Neural cell (in vitro differentiated cells): ENCODE results near the gene GALNT5. TPM values are rescaled to one million over a fixed set of nuclear protein-coding genes. Genes with fewer than 3 reads are reported as not detected.

ENCODE experiments used
- H2AFZ ChIP-seq: fragments of 200-600, 300-800 bp; sonication (generic), shearing (Covaris generic); 2 replicates; pipeline ENCODE4 v1.6.0; 2014; ENCODE audit warnings: low read depth, mild to moderate bottlenecking, antibody characterized with exemption, low read length, moderate library complexity
- H3F3A ChIP-seq: fragments of 200-600 bp; shearing (Covaris generic); 2 replicates; pipeline ENCODE4 v1.6.1; 2016; ENCODE audit warnings: mild to moderate bottlenecking, moderate library complexity, mixed read lengths, antibody characterized with exemption, low read length; ENCODE audit not compliant: insufficient read depth, poor library complexity, severe bottlenecking
- H3K27ac ChIP-seq: fragments of 200-600, 300-800 bp; sonication (generic), shearing (Covaris generic); 2 replicates; pipeline ENCODE4 v1.5.1; 2014; ENCODE audit warnings: mild to moderate bottlenecking, low read length, moderate library complexity
- H3K27me3 ChIP-seq: fragments of 300-800, 200-600 bp; sonication (generic), shearing (Covaris generic); 2 replicates; pipeline ENCODE4 v1.6.0; 2014; ENCODE audit warnings: mild to moderate bottlenecking, low read depth, low read length, moderate library complexity; ENCODE audit not compliant: insufficient read depth
- H3K36me3 ChIP-seq: fragments of 300-800, 200-600 bp; sonication (generic), shearing (Covaris generic); 2 replicates; pipeline ENCODE4 v1.5.1; 2014; ENCODE audit warnings: mild to moderate bottlenecking, antibody characterized with exemption, low read length, moderate library complexity; ENCODE audit not compliant: insufficient read depth
- H3K4me2 ChIP-seq: fragments of 300-800, 200-600 bp; sonication (generic), shearing (Covaris generic); 2 replicates; pipeline ENCODE4 v1.6.0; 2014; ENCODE audit warnings: mild to moderate bottlenecking, low read length
- H3K4me3 ChIP-seq: fragments of 300-800, 200-600 bp; sonication (generic), shearing (Covaris generic); 2 replicates; pipeline ENCODE4 v1.5.1; 2014; ENCODE audit warnings: mild to moderate bottlenecking, low read length, moderate library complexity
- H3K79me2 ChIP-seq: fragments of 200-600 bp; shearing (Covaris generic); replicated peaks from 2 replicates; pipeline ENCODE4 v1.6.0; 2014; ENCODE audit warnings: mild to moderate bottlenecking, low read length, moderate library complexity; ENCODE audit not compliant: insufficient read depth
- H3K9ac ChIP-seq: fragments of 300-800, 200-600 bp; sonication (generic), shearing (Covaris generic); 2 replicates; pipeline ENCODE4 v1.6.1; 2016; ENCODE audit warnings: mild to moderate bottlenecking, low read length, mixed read lengths
- H3K9me2 ChIP-seq: fragments of 200-600 bp; shearing (Covaris generic); 2 replicates; pipeline ENCODE4 v1.6.1; 2016; ENCODE audit warnings: mild to moderate bottlenecking, low read length, mixed read lengths; ENCODE audit not compliant: insufficient read depth
- H3K9me3 ChIP-seq: fragments of 200-600, 300-800 bp; sonication (generic), shearing (Covaris generic); 2 replicates; pipeline ENCODE4 v1.6.1; 2016; ENCODE audit warnings: mild to moderate bottlenecking, mixed run types, low read length, moderate library complexity, mixed read lengths
- H4K20me1 ChIP-seq: fragments of 200-600 bp; shearing (Covaris generic); 2 replicates; pipeline ENCODE4 v1.6.1; 2016; ENCODE audit warnings: mild to moderate bottlenecking, mixed run types; ENCODE audit not compliant: insufficient read depth
- CTCF ChIP-seq: fragments of 450-650 bp; IDR thresholded peaks from 2 replicates; pipeline ENCODE4 v1.5.1; 2014; ENCODE audit warnings: antibody characterized with exemption, mild to moderate bottlenecking, moderate library complexity; ENCODE audit not compliant: poor library complexity, severe bottlenecking
- EP300 ChIP-seq: fragments of 450-650 bp; conservative IDR thresholded peaks from 2 replicates; pipeline ENCODE4 v1.6.1; 2014; ENCODE audit warnings: antibody characterized with exemption, mild to moderate bottlenecking, moderate library complexity; ENCODE audit not compliant: poor library complexity, severe bottlenecking
- EZH2 ChIP-seq: fragments of 200-600, 300-800 bp; shearing (Covaris generic), sonication (generic); IDR thresholded peaks from 2 replicates; pipeline ENCODE4 v1.6.1; 2014; ENCODE audit warnings: antibody characterized with exemption, low read length, borderline replicate concordance, mild to moderate bottlenecking; ENCODE audit not compliant: insufficient read depth, poor library complexity, severe bottlenecking
- MXI1 ChIP-seq: fragments of 450-650 bp; conservative IDR thresholded peaks from 2 replicates; pipeline ENCODE4 v1.6.1; 2014; ENCODE audit warnings: antibody characterized with exemption, mild to moderate bottlenecking; ENCODE audit not compliant: poor library complexity, severe bottlenecking
- POLR2AphosphoS5 ChIP-seq: IDR thresholded peaks from 2 replicates; pipeline ENCODE4 v1.6.1; 2012
- RAD21 ChIP-seq: fragments of 450-650 bp; conservative IDR thresholded peaks from 2 replicates; pipeline ENCODE4 v1.6.1; 2014; ENCODE audit warnings: antibody characterized with exemption, mild to moderate bottlenecking, moderate library complexity
- REST ChIP-seq: IDR thresholded peaks from 2 replicates; pipeline ENCODE4 v1.6.1; 2012; ENCODE audit warnings: borderline replicate concordance
- SMC3 ChIP-seq: fragments of 450-650 bp; conservative IDR thresholded peaks from 2 replicates; pipeline ENCODE4 v1.6.1; 2014; ENCODE audit warnings: antibody characterized with exemption, mild to moderate bottlenecking, moderate library complexity; ENCODE audit not compliant: poor library complexity
- TAF1 ChIP-seq: IDR thresholded peaks from 2 replicates; pipeline ENCODE4 v1.6.1; 2012; ENCODE audit warnings: low read depth
- polyA plus RNA-seq: library from polyadenylated mRNA; depleted of rRNA; stranded (reverse); fragments of >200 nt; gene quantifications from 2 replicates; pipeline ENCODE4 v1.2.3, GENCODE V29; 2014

GALNT5 gene
- polyA plus RNA-seq, 1 donor from 2014 or later = not detected

GRCh38 chr2:157261199-157261782 lies 3.8 kb downstream of the GALNT5 start:
- Histone ChIP-seq H3K27ac (no peak overlapping the region), H3K4me2 (no peak overlapping the region), H4K20me1 (no peaks in the 10 kb centered on the region), H3K27me3 (no peaks in the 10 kb centered on the region), H2AFZ (no peak overlapping the region), H3K36me3 (no peaks in the 10 kb centered on the region), H3F3A (no peaks in the 10 kb centered on the region), H3K4me3 (no peak overlapping the region), H3K79me2 (no peaks in the 10 kb centered on the region), H3K9me2 (no peaks in the 10 kb centered on the region), H3K9me3 (no peaks in the 10 kb centered on the region), H3K9ac (no peak overlapping the region)
- TF ChIP-seq POLR2AphosphoS5 (no peak), MXI1 (no peak), CTCF (no peak), RAD21 (no peak), TAF1 (no peak), REST (no peak), SMC3 (no peak)

- Histone ChIP-seq H3K4me2 (no peak overlapping the region), H2AFZ (no peak overlapping the region), H4K20me1 (no peaks in the 10 kb centered on the region), H3K9me2 (no peaks in the 10 kb centered on the region), H3K36me3 (no peaks in the 10 kb centered on the region), H3F3A (no peaks in the 10 kb centered on the region), H3K27me3 (no peaks in the 10 kb centered on the region), H3K9ac (no peak overlapping the region), H3K4me3 (no peak overlapping the region), H3K9me3 (no peaks in the 10 kb centered on the region), H3K79me2 (no peaks in the 10 kb centered on the region), H3K27ac (no peak overlapping the region)
- TF ChIP-seq EP300 = no peak
- no peak for TF ChIP-seq MXI1
- TF ChIP-seq EZH2 = no peak
- no peak for TF ChIP-seq REST
These were observed 4.7 kb downstream of the GALNT5 start for GRCh38 chr2:157262248-157262647.
